ENCODE data around the gene TMEM115. TPM values are rescaled to one million over a fixed set of nuclear protein-coding genes. Genes with fewer than 3 reads are reported as not detected.

TMEM115 gene
- total RNA-seq, 8 experiments from 2014 or later = 17.2 to 66.1 (median 27.7) TPM

DNA sequence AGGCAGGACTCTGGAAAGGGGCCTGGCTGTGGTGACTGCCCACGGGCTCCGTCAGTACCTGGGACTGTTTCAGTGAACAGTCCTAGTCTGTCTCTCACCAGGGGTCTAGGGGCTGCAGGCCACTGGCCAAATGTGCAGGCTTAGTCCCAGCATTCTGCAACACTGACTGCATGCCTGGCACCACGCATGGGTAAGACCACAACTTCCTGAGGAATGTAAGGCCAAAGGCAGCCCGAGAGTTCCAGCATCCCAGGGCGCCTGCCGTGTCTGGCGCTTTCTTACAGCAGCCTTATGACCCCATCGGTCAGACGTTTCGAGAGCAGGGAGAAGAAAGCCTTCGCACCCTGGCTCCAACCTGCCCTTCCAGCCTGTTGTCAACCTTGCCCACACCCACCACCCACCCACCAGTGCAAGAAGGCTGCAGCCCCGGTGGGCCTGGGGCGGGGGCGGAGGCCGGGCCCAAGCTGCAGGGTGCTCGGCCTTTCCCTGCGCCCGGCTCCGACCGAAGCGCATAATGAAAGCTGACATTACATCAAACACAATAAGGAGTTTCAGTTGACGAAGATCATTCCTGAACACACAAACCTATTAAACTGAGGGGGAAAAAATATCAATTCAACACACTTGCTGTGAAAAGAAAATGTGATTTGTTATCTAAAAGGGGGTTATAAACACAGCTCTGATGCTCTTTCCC, 29.5 kb upstream of the TMEM115 start:
- WGBS, 10 experiments = 60 to 72% (median 61%) methylated on average over 1 to 11 of the region's 22 CpGs; no CpG with 5 or more reads in 7 of the 10 experiments
- Histone ChIP-seq H3K27ac (no peak overlapping the region), H3K4me1 (replicated peaks in 1 of 2) (peaks cover 7 to 26% of the 10 kb centered on the region in 2 donors), H3K4me3 (no peak overlapping the region)
- in situ Hi-C loops (cut with MboI; ENCODE audit: low pct_unique_long_range_greater_than_20kb in 2 of 9, low sequenced_read_pairs in 9 of 9, unreplicated experiment in 9 of 9) = no loop called here
- ATAC-seq (replicated peaks in 6 of 8) = peak in 4 of 8 experiments; percentile 4 to 46 (median 20)

DNA sequence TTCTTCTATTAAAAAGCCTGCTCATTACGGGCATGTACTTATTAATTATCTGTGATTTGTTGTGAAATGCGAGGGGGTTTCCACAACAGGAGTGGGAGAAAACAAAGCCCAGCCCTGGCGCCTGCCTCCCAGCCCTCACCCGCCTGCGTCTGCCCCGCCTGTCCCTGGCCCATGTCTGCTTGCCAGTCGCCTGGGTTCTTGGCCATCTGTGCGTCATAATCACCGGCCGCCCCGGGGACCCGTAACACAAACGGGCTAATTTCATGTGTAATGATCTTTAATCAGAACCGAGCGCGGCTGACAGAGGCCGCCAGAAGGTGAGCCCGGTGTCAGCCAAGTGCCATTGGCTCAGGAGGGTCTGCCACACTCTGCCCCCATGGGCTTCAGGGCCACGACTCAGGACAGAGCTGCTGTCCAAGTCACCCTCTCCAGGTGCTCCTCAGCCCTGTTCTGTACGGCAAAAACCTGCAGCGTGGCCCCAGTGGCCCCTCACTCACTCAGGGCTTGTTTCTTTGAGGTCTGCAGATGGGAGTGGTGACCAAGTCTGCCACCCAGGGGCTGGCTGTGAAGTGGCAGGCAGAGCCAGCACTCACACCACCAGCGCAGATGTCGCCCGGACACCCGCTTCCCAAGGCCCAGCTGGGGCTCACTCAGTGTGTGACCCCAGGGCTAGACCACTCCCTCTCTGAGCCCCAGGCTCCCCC, 28.8 kb upstream of the TMEM115 start:
- no peak overlapping the region for H3K4me3 ChIP-seq
- no peak overlapping the region for H3K27ac ChIP-seq
- ATAC-seq (replicated peaks in 6 of 8) = peak; percentile 19 to 83 (median 78)
- in situ Hi-C loops (cut with MboI; ENCODE audit: low pct_unique_long_range_greater_than_20kb in 2 of 9, low sequenced_read_pairs in 9 of 9, unreplicated experiment in 9 of 9) = no loop called here
- 4 to 84% (median 47%) methylated on average over 3 to 13 of the region's 25 CpGs; no CpG with 5 or more reads in 3 of the 10 experiments for WGBS, 10 experiments
- H3K4me1 ChIP-seq (replicated peaks in 1 of 2) = peaks cover 7 to 26% of the 10 kb centered on the region in 2 donors

DNA sequence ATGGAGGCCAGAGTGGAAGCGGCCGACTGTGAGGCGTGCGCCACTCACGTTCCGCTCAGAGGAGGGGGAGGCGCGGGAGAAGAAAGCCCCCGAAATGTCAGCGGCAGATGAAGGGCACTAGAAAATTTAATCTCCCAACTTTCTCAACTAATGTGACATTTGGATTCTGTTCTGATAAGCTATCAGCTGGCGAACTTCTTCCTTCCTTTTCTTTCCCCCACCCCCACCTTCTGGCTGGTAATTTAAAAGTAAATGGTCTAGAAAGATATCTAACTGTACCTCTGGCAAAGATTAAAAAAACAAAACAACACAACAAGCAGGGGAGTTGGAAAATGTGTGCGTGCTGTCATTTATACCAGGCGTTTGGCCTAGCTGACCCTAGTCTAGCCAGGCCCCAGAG, 26.4 kb upstream of the TMEM115 start:
- Histone ChIP-seq H3K27ac (no peak overlapping the region), H3K4me3 (no peak overlapping the region), H3K4me1 (replicated peaks in 1 of 2) (peaks cover 27 to 48% of the 10 kb centered on the region in 2 donors)
- no peak for ATAC-seq (replicated peaks in 6 of 8)
- WGBS, 10 experiments = 40 to 100% (median 88%) methylated on average over 1 to 11 of the region's 13 CpGs; no CpG with 5 or more reads in 4 of the 10 experiments
- in situ Hi-C loops (cut with MboI; ENCODE audit: low pct_unique_long_range_greater_than_20kb in 2 of 9, low sequenced_read_pairs in 9 of 9, unreplicated experiment in 9 of 9) = no loop called here

DNA sequence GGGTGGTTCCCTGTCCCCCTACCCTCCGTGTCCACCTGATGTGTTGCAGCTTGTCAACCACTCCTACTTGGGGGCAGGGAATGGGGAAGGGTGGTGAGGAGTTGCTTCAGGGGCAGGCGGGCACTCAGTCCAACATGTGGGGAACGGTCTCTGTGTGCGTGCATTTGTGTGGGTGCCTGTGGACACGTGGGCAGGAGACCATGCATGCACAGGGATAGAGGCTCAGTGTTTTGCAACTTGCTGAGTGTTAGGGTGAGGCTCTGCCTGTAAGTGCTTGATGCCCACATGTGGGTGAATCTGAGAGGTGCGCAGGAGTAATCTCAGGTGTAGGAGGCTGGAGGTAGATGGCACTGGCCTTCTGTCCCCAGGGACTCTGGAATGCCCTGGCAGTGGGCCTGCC, 24.4 kb upstream of the TMEM115 start:
- in situ Hi-C loops (cut with MboI; ENCODE audit: low pct_unique_long_range_greater_than_20kb in 2 of 9, low sequenced_read_pairs in 9 of 9, unreplicated experiment in 9 of 9) = no loop called here
- 80 to 100% (median 100%) methylated on average over 1 to 2 of the region's 6 CpGs; no CpG with 5 or more reads in 7 of the 10 experiments for WGBS, 10 experiments
- Histone ChIP-seq H3K4me3 (no peak overlapping the region), H3K4me1 (replicated peaks in 1 of 2) (peaks cover 37 to 54% of the 10 kb centered on the region in 2 donors), H3K27ac (no peak overlapping the region)
- no peak for ATAC-seq (replicated peaks in 6 of 8)

DNA sequence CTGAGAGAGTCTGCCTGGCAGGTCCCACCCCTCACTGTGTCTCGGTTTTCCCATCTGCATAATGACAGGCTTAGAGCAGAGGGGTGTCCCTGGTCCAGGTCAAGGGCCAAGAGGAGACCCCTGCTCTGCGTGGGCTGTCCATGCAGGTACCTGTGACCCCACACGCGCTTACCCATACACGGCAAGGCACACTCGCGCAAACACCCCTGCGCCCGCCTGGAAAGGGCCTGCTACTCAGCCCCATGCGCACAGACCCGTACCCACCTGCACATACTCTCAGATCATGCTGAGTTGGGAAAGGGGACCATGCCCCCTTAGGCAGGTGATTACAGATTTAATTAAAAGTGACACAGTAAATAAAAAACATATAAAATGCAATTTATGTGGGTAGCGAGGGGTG, 23.4 kb upstream of the TMEM115 start:
- in situ Hi-C loops (cut with MboI; ENCODE audit: low pct_unique_long_range_greater_than_20kb in 2 of 9, low sequenced_read_pairs in 9 of 9, unreplicated experiment in 9 of 9) = no loop called here
- no peak overlapping the region for H3K4me3 ChIP-seq
- ATAC-seq (replicated peaks in 6 of 8) = peak in 4 of 8 experiments; percentile 7 to 30 (median 13)
- WGBS, 10 experiments = 40 to 97% (median 76%) methylated on average over 1 to 9 of the region's 12 CpGs; no CpG with 5 or more reads in 5 of the 10 experiments
- no peak overlapping the region for H3K27ac ChIP-seq
- H3K4me1 ChIP-seq (replicated peaks in 1 of 2) = peaks cover 30 to 44% of the 10 kb centered on the region in 2 donors

DNA sequence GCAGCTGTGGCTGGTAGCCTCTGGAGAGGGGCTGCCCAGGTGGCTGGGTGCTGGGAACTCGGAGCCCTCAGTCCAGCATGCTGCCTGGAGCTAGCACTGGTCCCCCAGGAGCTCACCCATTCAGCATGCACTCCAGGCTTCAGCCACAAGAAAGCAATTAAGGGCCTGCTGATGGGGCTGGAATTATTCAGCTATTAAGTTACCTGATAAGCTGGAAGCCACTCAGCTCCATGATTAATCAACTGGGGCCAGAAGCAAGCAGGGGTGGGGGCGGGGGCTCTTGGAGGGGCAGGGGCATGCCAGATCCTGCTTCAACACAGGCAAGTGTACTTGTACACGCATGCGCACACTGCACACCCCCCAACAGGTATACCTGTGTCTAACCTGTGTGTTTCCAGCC, 22.1 kb upstream of the TMEM115 start:
- no CpG with 5 or more reads among the region's 4 CpGs for WGBS, 10 experiments
- peak in 5 of 8 experiments; percentile 17 to 38 (median 19) for ATAC-seq (replicated peaks in 6 of 8)
- peaks cover 30 to 46% of the 10 kb centered on the region in 2 donors for H3K4me1 ChIP-seq (replicated peaks in 1 of 2)
- in situ Hi-C loops (cut with MboI; ENCODE audit: low pct_unique_long_range_greater_than_20kb in 2 of 9, low sequenced_read_pairs in 9 of 9, unreplicated experiment in 9 of 9) = no loop called here
- H3K27ac ChIP-seq = peak overlapping the region in 1 of 2 donors; percentile 18
- no peak overlapping the region for H3K4me3 ChIP-seq

DNA sequence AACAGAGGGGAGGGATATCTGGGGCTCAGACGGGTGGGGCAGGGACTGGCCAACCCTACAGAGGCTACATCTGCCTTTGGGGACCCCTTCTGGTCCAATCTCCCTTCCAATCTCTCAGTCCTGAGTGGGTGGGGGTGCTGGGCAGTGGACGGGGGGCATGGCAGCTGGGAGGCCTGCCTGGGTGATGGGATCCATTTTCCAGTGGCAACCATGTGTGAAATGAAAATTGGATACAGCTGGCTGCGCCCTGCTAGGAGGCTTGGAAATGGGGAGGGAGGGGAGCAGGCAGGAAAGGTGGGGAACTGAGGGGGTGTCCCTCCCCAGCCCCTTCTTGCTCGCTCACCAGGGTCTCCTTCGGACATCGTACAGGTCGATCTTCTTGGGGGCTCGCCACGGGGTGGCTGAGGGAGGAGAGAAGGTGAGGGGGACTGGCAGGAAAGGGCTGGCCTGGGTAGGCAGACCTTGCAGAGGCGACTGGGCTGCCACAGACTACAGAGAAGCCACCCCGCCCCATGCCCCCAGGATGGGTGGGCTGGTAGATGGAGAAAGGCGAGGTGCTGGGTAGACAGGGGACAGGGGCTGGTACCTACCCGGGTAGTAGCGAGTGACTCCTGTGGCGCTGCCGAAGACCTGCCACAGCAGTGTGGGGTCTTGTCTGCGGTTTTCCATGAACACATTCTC, 21.2 kb upstream of the TMEM115 start:
- H3K27ac ChIP-seq = peak overlapping the region in 1 of 2 donors; percentile 18
- peaks cover 34 to 48% of the 10 kb centered on the region in 2 donors for H3K4me1 ChIP-seq (replicated peaks in 1 of 2)
- H3K4me3 ChIP-seq = no peak overlapping the region
- in situ Hi-C loops (cut with MboI; ENCODE audit: low pct_unique_long_range_greater_than_20kb in 2 of 9, low sequenced_read_pairs in 9 of 9, unreplicated experiment in 9 of 9) = no loop called here
- WGBS, 10 experiments = 0% methylated on average over 1 of the region's 17 CpGs; no CpG with 5 or more reads in 9 of the 10 experiments
- ATAC-seq (replicated peaks in 6 of 8) = no peak

DNA sequence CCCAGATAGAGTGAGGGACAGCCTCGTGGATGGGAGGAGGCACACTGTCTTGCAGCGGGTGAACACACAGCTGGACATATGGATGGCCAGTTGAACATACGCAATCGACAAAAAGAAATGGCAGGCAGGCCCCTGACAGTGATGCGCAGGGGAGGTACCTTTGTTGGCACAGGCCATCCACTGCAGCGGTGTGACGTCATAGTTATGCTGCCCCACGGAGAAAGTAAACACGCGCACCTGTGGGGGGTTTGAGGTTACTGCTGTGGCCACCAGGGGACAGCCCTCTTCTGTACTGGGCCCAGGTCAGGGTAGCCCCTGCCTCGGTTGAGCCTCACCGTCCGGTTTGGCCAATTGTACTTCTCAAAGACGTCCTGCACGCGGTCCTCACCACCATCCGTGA, 19.4 kb upstream of the TMEM115 start:
- WGBS, 10 experiments = 62 to 93% (median 82%) methylated on average over 3 to 14 of the region's 17 CpGs; no CpG with 5 or more reads in 5 of the 10 experiments
- Histone ChIP-seq H3K4me1 (replicated peaks in 1 of 2) (peaks cover 48 to 62% of the 10 kb centered on the region in 2 donors), H3K4me3 (no peak overlapping the region), H3K27ac (no peak overlapping the region)
- no peak for ATAC-seq (replicated peaks in 6 of 8)
- in situ Hi-C loops (cut with MboI; ENCODE audit: low pct_unique_long_range_greater_than_20kb in 2 of 9, low sequenced_read_pairs in 9 of 9, unreplicated experiment in 9 of 9) = no loop called here

DNA sequence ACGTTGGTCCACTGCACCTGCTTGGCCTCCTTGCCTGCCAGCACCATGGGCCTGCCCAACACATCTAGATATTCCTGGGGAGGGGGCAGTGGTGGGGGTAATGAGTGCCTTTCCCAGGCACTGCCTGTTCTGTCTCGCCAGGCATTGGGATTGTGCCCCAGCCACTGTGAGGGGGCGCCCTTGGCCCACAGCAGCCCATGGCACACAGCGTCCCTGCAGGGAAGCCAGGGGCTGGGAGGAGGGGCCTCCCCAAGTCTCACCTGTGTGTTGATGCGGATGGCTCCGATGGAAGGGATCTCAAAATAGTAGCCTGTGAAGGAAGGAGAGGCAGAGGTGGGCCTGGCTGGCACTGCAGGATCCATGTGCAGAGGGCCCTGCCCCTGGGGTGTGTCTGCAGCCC, 18.7 kb upstream of the TMEM115 start:
- in situ Hi-C loops (cut with MboI; ENCODE audit: low pct_unique_long_range_greater_than_20kb in 2 of 9, low sequenced_read_pairs in 9 of 9, unreplicated experiment in 9 of 9) = no loop called here
- WGBS, 10 experiments = 60 to 100% (median 80%) methylated on average over 1 to 3 of the region's 6 CpGs; no CpG with 5 or more reads in 7 of the 10 experiments
- no peak for ATAC-seq (replicated peaks in 6 of 8)

DNA sequence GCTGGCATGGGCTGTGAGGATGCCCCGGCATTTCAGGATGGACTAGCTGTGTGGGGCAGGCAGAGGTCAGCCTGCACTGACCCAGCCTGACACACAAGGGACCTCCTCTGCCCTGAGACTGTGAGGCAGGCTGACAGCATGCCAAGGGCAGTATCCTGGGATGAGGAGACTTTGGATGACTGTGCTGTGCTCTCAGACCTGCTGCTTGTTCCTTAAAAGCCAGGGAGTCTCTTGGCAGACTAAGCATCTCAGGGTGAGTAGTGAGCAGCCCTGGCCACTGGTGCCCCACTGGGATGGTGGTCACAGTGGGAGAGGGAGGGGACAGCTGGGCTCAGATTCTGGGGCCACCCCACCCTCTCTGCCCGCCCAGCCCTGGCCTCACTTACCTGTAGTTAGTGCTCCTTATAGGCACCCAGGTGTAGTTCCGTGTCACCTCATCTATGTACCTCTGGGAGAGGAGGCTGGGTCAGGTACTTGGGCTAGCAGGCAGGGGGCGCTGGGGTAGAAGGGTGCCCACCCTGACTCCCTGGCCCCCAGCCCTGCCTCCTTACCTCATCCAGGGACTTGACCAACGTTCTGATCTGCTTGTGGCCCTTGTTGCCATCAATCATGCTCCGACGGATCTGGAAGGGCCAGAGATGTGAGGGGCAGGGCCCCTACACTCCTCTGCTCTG, 16.1 kb upstream of the TMEM115 start:
- Histone ChIP-seq H3K4me1 (replicated peaks in 1 of 2) (peaks cover 59 to 67% of the 10 kb centered on the region in 2 donors), H3K4me3 (no peak overlapping the region), H3K27ac (peak overlapping the region in 1 of 2 donors; percentile 92)
- 0 to 100% (median 67%) methylated on average over 1 to 2 of the region's 7 CpGs; no CpG with 5 or more reads in 5 of the 10 experiments for WGBS, 10 experiments
- in situ Hi-C loops (cut with MboI; ENCODE audit: low pct_unique_long_range_greater_than_20kb in 2 of 9, low sequenced_read_pairs in 9 of 9, unreplicated experiment in 9 of 9) = no loop called here
- ATAC-seq (replicated peaks in 6 of 8) = peak in 1 of 8 experiments; percentile 46

More for the DNA sequence above, 18.7 kb upstream of the TMEM115 start:
- H3K27ac ChIP-seq = no peak overlapping the region
- no peak overlapping the region for H3K4me3 ChIP-seq
- peaks cover 53 to 67% of the 10 kb centered on the region in 2 donors for H3K4me1 ChIP-seq (replicated peaks in 1 of 2)

DNA sequence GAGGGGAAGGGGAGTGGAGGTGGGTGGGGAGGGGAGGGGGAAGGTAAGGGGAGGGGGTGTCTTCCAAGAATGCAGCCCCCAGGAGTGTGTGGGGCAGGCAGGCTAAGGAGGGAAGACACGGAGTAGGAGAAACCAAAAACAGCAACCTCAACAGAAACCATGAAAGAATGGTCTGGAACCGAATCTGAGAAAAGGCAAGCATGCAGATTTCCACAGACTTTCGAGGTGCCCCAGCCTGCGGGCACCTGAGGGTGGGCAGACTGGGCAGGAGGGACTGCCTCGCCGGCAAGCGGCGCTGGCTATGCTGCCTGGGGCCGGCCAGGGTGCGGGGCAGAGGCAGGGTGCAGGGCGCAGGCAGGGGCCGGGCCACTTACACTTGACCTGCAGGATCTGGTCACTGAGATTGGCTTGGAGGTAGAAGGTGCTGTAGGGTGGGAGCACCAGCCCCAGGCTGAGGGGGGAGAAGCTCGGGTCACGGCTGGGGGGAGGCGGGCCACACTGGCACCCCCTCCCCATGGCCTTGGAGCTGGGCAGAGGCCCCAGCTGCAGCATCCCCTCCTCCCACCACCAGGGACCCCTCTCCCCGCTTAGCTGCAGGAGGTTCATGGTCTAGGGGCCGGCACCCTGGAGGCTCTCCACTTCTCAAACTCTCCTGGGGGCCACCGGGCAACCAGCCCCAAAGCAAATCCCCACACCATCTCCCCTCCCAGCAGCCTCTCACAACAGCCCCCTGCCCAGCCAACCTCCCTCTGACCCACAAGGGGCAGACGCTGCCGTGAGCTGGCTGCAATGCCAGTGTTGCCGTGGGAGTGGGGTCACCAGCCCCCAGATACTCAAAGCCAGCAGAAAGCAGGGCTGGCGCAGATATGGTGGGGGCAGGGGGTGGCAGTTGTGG, 15.3 kb upstream of the TMEM115 start:
- Histone ChIP-seq H3K27ac (peak overlapping the region; percentile 62 to 92), H3K4me1 (replicated peaks in 1 of 2) (peaks cover 57 to 59% of the 10 kb centered on the region in 2 donors), H3K4me3 (no peak overlapping the region)
- ATAC-seq (replicated peaks in 6 of 8) = peak in 2 of 8 experiments; percentile 2 to 5
- WGBS, 10 experiments = no CpG with 5 or more reads among the region's 22 CpGs
- in situ Hi-C loops (cut with MboI; ENCODE audit: low pct_unique_long_range_greater_than_20kb in 2 of 9, low sequenced_read_pairs in 9 of 9, unreplicated experiment in 9 of 9) = no loop called here

Measured in motor neuron (in vitro differentiated cells).